Mesothelial cell of epicardium (in vitro differentiated cells): ENCODE results near the gene NRP1. TPM values are rescaled to one million over a fixed set of nuclear protein-coding genes. Genes with fewer than 3 reads are reported as not detected.

Experiments
- DNase-seq, 2 experiments: peaks; one replicate each; pipeline ENCODE4 v3.0.0; 2021; ENCODE audit warnings: low spot score in 2 of 2; ENCODE audit not compliant: unreplicated experiment in 2 of 2
- H3K27ac Mint-ChIP-seq: 2 replicates; pipeline ENCODE4 v1.8.0; 2021; ENCODE audit warnings: mixed read lengths
- H3K27me3 Mint-ChIP-seq: 2 replicates; pipeline ENCODE4 v1.8.0; 2021; ENCODE audit warnings: low read depth, mixed read lengths
- H3K36me3 Mint-ChIP-seq: 2 replicates; pipeline ENCODE4 v1.8.0; 2021; ENCODE audit warnings: mixed read lengths
- H3K4me1 Mint-ChIP-seq: 2 replicates; pipeline ENCODE4 v1.8.0; 2021; ENCODE audit warnings: mixed read lengths
- H3K4me3 Mint-ChIP-seq: 2 replicates; pipeline ENCODE4 v1.8.0; 2021; ENCODE audit warnings: mild to moderate bottlenecking, moderate library complexity, mixed read lengths
- H3K9me3 Mint-ChIP-seq: 2 replicates; pipeline ENCODE4 v1.8.0; 2021; ENCODE audit warnings: mixed read lengths
- total RNA-seq: library from RNA; stranded (reverse); gene quantifications from 3 replicates; pipeline ENCODE4 v1.2.1, GENCODE V29; 2021
- TF ChIP-seq, protein P1 (sequence below): fragments of 200-600 bp; sonication (generic); IDR thresholded peaks from one replicate; pipeline ENCODE4 v1.5.0; 2021; ENCODE audit warnings: antibody characterized with exemption; ENCODE audit not compliant: unreplicated experiment

Gene NRP1
- total RNA-seq, 1 donor from 2014 or later = 47.7 TPM

DNA sequence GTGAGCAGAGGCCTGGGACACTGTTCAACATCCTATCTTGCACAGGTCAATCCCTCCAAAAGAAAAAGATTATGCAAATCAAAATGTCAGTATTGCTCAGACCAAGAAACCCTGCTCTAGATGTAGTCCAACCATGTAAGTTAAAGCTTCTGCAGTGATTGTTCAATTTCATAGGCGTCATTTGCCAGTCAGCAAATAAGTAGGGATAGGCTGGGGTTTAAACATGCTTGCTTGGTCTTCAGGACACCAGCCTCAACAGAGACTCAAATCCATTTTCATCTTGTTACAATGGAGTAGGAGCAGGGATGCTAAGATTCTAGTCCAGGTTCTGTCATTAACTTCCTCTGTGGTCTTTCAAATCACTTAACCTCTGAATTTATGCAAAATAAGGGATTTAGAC, 89.1 kb downstream of the NRP1 start:
- H3K36me3 Mint-ChIP-seq = peaks cover 16% of the 10 kb centered on the region
- TF ChIP-seq, protein P1, sequence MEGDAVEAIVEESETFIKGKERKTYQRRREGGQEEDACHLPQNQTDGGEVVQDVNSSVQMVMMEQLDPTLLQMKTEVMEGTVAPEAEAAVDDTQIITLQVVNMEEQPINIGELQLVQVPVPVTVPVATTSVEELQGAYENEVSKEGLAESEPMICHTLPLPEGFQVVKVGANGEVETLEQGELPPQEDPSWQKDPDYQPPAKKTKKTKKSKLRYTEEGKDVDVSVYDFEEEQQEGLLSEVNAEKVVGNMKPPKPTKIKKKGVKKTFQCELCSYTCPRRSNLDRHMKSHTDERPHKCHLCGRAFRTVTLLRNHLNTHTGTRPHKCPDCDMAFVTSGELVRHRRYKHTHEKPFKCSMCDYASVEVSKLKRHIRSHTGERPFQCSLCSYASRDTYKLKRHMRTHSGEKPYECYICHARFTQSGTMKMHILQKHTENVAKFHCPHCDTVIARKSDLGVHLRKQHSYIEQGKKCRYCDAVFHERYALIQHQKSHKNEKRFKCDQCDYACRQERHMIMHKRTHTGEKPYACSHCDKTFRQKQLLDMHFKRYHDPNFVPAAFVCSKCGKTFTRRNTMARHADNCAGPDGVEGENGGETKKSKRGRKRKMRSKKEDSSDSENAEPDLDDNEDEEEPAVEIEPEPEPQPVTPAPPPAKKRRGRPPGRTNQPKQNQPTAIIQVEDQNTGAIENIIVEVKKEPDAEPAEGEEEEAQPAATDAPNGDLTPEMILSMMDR = no peak
- H3K27ac Mint-ChIP-seq = no peak overlapping the region
- peaks cover 14% of the 10 kb centered on the region for H3K4me1 Mint-ChIP-seq
- no peak overlapping the region for H3K4me3 Mint-ChIP-seq
- no peak for DNase-seq
- H3K27me3 Mint-ChIP-seq = no peaks in the 10 kb centered on the region
- H3K9me3 Mint-ChIP-seq = no peaks in the 10 kb centered on the region

DNA sequence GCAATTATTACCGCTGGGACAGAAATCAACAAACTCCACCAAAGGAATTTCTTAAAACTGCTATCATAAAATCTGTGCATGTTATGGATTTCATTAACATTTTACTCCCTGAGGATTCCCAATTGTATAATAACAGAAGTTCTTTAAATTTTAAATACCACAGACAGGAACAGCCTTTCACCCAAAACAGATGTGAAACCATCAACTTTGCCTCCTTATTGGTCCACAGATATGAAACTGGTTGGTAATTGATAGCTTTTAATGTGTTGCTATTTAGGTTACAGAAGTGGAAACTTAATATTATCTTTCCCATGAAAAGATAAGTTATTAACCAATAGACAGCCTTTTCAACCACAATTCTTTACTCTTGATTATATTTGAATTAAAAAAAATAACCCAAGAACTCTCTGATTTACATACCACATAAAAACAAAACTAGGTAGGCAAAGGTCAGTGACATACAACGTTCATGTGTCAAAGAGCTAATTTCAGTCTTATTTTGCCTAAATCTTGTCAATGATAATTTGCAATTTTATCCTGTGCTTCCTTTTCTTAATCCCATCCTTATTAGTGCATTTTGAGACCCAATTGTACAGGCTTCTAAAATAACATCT, 90.0 kb downstream of the NRP1 start:
- TF ChIP-seq, protein P1 = no peak
- no peaks in the 10 kb centered on the region for H3K27me3 Mint-ChIP-seq
- no peak overlapping the region for H3K27ac Mint-ChIP-seq
- peaks cover 23% of the 10 kb centered on the region for H3K4me1 Mint-ChIP-seq
- DNase-seq = no peak
- H3K9me3 Mint-ChIP-seq = no peaks in the 10 kb centered on the region
- H3K36me3 Mint-ChIP-seq = peaks cover 14% of the 10 kb centered on the region
- H3K4me3 Mint-ChIP-seq = no peak overlapping the region

DNA sequence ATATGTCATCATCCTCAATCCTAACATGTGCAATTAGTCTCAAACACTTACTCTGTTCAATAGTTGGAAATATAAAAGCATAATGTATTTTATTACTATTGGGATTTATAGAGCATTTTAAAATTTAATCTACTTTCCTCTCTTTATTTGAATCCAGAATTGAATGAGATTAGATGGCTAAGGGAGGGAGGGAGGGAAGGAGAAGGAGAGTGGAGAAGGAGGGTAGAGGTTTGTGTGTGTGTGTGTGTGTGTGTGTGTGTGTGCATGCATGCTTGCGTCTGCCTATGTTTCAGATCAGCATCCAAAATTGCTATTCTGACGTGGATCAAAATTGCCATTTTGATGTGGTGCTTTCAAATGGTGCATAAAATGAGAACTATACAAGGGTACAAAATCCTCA, 90.8 kb downstream of the NRP1 start:
- Mint-ChIP-seq H3K36me3 (peaks cover 7% of the 10 kb centered on the region), H3K27ac (no peak overlapping the region), H3K9me3 (no peaks in the 10 kb centered on the region), H3K4me1 (peaks cover 26% of the 10 kb centered on the region), H3K4me3 (no peak overlapping the region), H3K27me3 (no peaks in the 10 kb centered on the region)
- DNase-seq = no peak
- TF ChIP-seq, protein P1 = no peak

DNA sequence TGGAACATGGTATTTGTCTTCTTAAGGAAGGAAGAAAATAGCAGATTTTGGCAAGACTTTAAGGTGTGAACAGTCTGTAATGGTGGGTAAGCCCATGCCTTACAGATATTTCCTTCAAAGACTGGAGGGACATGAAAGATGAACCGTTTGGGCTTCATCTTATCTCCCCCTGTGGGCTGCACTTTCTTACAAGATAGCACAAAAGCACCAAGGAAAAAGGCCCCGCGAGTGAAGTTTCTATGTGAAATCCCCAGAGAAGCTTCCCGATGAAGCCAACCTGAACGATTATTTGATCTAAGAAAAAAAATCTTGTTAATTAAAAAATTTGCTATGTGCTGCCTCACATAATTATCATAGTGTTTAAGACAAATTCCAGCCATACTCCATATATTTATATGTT, 91.5 kb downstream of the NRP1 start:
- Mint-ChIP-seq H3K9me3 (no peaks in the 10 kb centered on the region), H3K4me1 (peaks cover 31% of the 10 kb centered on the region), H3K27ac (no peak overlapping the region)

DNA sequence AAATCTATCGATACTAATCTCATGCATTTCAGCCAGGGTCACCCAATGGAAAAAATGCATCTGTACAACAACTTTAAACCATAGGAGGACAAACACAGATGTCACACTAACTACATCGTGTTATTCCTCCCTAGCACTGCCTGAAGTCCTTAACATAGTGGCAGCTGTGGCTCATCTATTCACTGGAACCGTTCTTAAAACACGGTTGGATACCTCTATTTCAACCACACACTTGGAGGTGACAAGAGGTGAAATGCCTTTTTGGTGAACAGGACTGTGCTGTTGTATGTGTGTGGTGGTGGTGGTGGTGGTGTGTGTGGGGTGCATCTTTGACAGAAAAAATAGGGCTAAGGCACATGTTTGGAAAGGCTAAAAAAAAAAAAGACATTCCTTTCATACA, 93.1 kb downstream of the NRP1 start:
- no peak for DNase-seq
- H3K4me3 Mint-ChIP-seq = no peak overlapping the region
- no peaks in the 10 kb centered on the region for H3K9me3 Mint-ChIP-seq
- no peak overlapping the region for H3K27ac Mint-ChIP-seq
- peaks cover 44% of the 10 kb centered on the region for H3K4me1 Mint-ChIP-seq
- no peaks in the 10 kb centered on the region for H3K27me3 Mint-ChIP-seq
- peaks cover 5% of the 10 kb centered on the region for H3K36me3 Mint-ChIP-seq
- TF ChIP-seq, protein P1 = no peak

More for the DNA sequence above, 91.5 kb downstream of the NRP1 start:
- Mint-ChIP-seq H3K36me3 (peaks cover 6% of the 10 kb centered on the region), H3K27me3 (no peaks in the 10 kb centered on the region), H3K4me3 (no peak overlapping the region)
- DNase-seq = no peak
- TF ChIP-seq, protein P1 = no peak

DNA sequence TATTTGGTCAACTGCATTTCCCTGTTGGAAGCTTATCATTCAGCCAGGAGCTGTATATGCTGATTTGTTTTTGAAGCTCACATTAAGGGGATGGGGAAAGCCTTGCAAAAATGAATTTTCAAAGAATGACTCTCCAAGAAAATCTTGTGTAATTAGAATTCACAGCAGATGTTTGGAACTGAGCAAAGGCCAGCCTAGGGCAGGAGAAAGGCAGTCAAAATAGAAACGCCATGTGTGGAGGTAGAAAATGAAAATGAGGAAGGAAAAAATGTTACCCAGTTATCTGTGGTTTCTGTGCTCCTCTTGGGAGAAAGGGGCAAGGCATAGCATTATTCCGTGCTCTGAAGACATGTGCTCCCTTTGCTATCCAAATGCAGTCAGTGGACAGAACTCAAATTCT, 93.5 kb downstream of the NRP1 start:
- H3K9me3 Mint-ChIP-seq = no peaks in the 10 kb centered on the region
- H3K27ac Mint-ChIP-seq = no peak overlapping the region
- peaks cover 5% of the 10 kb centered on the region for H3K36me3 Mint-ChIP-seq
- TF ChIP-seq, protein P1 = no peak
- no peak overlapping the region for H3K4me3 Mint-ChIP-seq
- peaks cover 48% of the 10 kb centered on the region for H3K4me1 Mint-ChIP-seq
- DNase-seq = no peak
- no peaks in the 10 kb centered on the region for H3K27me3 Mint-ChIP-seq
